HFFc6 (cell line): Measurements from ENCODE around the gene PSMB4. TPM values are rescaled to one million over a fixed set of nuclear protein-coding genes. Genes with fewer than 3 reads are reported as not detected.

Experiments
- DNase-seq: peaks from one replicate; pipeline ENCODE4 v3.0.0-alpha.2; 2018
- H3K27ac Mint-ChIP-seq: 2 replicates; pipeline ENCODE4 v1.8.0; 2020; ENCODE audit warnings: mild to moderate bottlenecking, mixed read lengths
- H3K27me3 Mint-ChIP-seq: 2 replicates; pipeline ENCODE4 v1.8.0; 2021; ENCODE audit warnings: mild to moderate bottlenecking, moderate library complexity, mixed read lengths; ENCODE audit not compliant: insufficient read depth
- H3K36me3 Mint-ChIP-seq: 2 replicates; pipeline ENCODE4 v1.8.0; 2021; ENCODE audit warnings: low read depth, mixed read lengths
- H3K4me1 Mint-ChIP-seq: 2 replicates; pipeline ENCODE4 v1.8.0; 2020; ENCODE audit warnings: low read depth, mixed read lengths
- H3K4me3 Mint-ChIP-seq: 2 replicates; pipeline ENCODE4 v1.8.0; 2020; ENCODE audit warnings: mild to moderate bottlenecking, moderate library complexity, mixed read lengths
- H3K9me3 Mint-ChIP-seq: 2 replicates; pipeline ENCODE4 v1.8.0; 2020; ENCODE audit warnings: mild to moderate bottlenecking, mixed read lengths
- CTCF ChIP-seq: fragments of 200-600 bp; sonication (generic); IDR thresholded peaks from 2 replicates; pipeline ENCODE4 v1.5.0; 2021; ENCODE audit warnings: antibody characterized with exemption, mild to moderate bottlenecking
- total RNA-seq, 6 experiments: library from RNA; stranded (reverse); fragmentation: NEBNext Ultra II Directional; extraction: Animal tissue kit (Norgen Biotek cat#: 25700); gene quantifications; 2 replicates in 1 of 6; 3 replicates in 5 of 6; pipeline ENCODE4 v1.2.3, GENCODE V29; 2021

Gene PSMB4
- total RNA-seq, 6 experiments from 2014 or later = 342 to 409 (median 371) TPM

- H3K4me1 Mint-ChIP-seq = peaks cover 42% of the 10 kb centered on the region
- no peak for TF ChIP-seq CTCF
Observed at GRCh38 chr1:151405187-151405951, 6.0 kb downstream of the PSMB4 start.

GRCh38 chr1:151406176-151406575 is 6.8 kb downstream of the PSMB4 start:
- no peak overlapping the region for H3K4me3 Mint-ChIP-seq
- peaks cover 34% of the 10 kb centered on the region for H3K4me1 Mint-ChIP-seq
- H3K27ac Mint-ChIP-seq = no peak overlapping the region
- peaks cover 44% of the 10 kb centered on the region for H3K36me3 Mint-ChIP-seq
- no peaks in the 10 kb centered on the region for H3K27me3 Mint-ChIP-seq
- no peak for DNase-seq
- H3K9me3 Mint-ChIP-seq = no peaks in the 10 kb centered on the region
- no peak for TF ChIP-seq CTCF

More at GRCh38 chr1:151405187-151405951, 6.0 kb downstream of the PSMB4 start:
- no peaks in the 10 kb centered on the region for H3K27me3 Mint-ChIP-seq
- H3K27ac Mint-ChIP-seq = no peak overlapping the region
- no peak for DNase-seq
- no peak overlapping the region for H3K4me3 Mint-ChIP-seq
- H3K36me3 Mint-ChIP-seq = peaks cover 44% of the 10 kb centered on the region
- H3K9me3 Mint-ChIP-seq = no peaks in the 10 kb centered on the region

GRCh38 chr1:151407304-151407703 is 7.9 kb downstream of the PSMB4 start:
- Mint-ChIP-seq H3K36me3 (peaks cover 38% of the 10 kb centered on the region), H3K4me1 (peaks cover 22% of the 10 kb centered on the region), H3K9me3 (no peaks in the 10 kb centered on the region), H3K4me3 (no peak overlapping the region), H3K27ac (no peak overlapping the region), H3K27me3 (no peaks in the 10 kb centered on the region)
- TF ChIP-seq CTCF = no peak
- DNase-seq = no peak

- no peak for TF ChIP-seq CTCF
- Mint-ChIP-seq H3K27me3 (no peaks in the 10 kb centered on the region), H3K4me3 (no peak overlapping the region; the same call in 1 of the 2 replicates), H3K9me3 (no peaks in the 10 kb centered on the region), H3K27ac (peak overlapping the region; percentile 3; the same call in 1 of the 2 replicates), H3K36me3 (peaks cover 32% of the 10 kb centered on the region), H3K4me1 (peaks cover 18% of the 10 kb centered on the region)
- DNase-seq = no peak
Observed at GRCh38 chr1:151408891-151409290, 9.5 kb downstream of the PSMB4 start.

GRCh38 chr1:151411884-151412283 is 12.5 kb downstream of the PSMB4 start:
- TF ChIP-seq CTCF = no peak
- Mint-ChIP-seq H3K4me3 (no peak overlapping the region), H3K27me3 (no peaks in the 10 kb centered on the region), H3K9me3 (no peaks in the 10 kb centered on the region), H3K4me1 (peaks cover 24% of the 10 kb centered on the region), H3K36me3 (peaks cover 30% of the 10 kb centered on the region), H3K27ac (no peak overlapping the region)
- DNase-seq = no peak
